Measurements from ENCODE around the gene RPL36.

Gene RPL36

GRCh38 chr19:5690125-5690954 lies at the start of gene RPL36:
RPL36 (plus strand) TSS chr19:5690295; CDS start chr19:5690508, 213 bp downstream.
- DNase-seq, result peak; percentile 81 to 99 (median 93)

GRCh38 chr19:5641171-5641570 lies 48.9 kb upstream of the RPL36 start:
- no peak for DNase-seq

- DNase-seq, result no peak
Measured at GRCh38 chr19:5642204-5642603, 47.9 kb upstream of the RPL36 start.

GRCh38 chr19:5643060-5643459 lies 47.0 kb upstream of the RPL36 start:
- DNase-seq, result no peak

- no peak for DNase-seq
Measured at GRCh38 chr19:5644037-5644436, 46.1 kb upstream of the RPL36 start.

GRCh38 chr19:5645409-5645808 lies 44.7 kb upstream of the RPL36 start:
- DNase-seq, result no peak

GRCh38 chr19:5646703-5647102 lies 43.4 kb upstream of the RPL36 start:
- no peak for DNase-seq

- DNase-seq, result no peak
Measured at GRCh38 chr19:5648464-5648863, 41.6 kb upstream of the RPL36 start.

- DNase-seq, result no peak
Measured at GRCh38 chr19:5651361-5651760, 38.7 kb upstream of the RPL36 start.

GRCh38 chr19:5652261-5652660 lies 37.8 kb upstream of the RPL36 start:
- no peak for DNase-seq

- no peak for DNase-seq
Measured at GRCh38 chr19:5654931-5655330, 35.2 kb upstream of the RPL36 start.

- no peak for DNase-seq
Measured at GRCh38 chr19:5655412-5655811, 34.7 kb upstream of the RPL36 start.

- no peak for DNase-seq
Measured at GRCh38 chr19:5661483-5661882, 28.6 kb upstream of the RPL36 start.

GRCh38 chr19:5663904-5664303 lies 26.2 kb upstream of the RPL36 start:
- no peak for DNase-seq

- no peak for DNase-seq
Measured at GRCh38 chr19:5664515-5664914, 25.6 kb upstream of the RPL36 start.

GRCh38 chr19:5665781-5666513 lies 24.1 kb upstream of the RPL36 start:
- no peak for DNase-seq

- DNase-seq, result no peak
Measured at GRCh38 chr19:5666921-5667610, 23.0 kb upstream of the RPL36 start.

GRCh38 chr19:5667751-5668271 lies 22.3 kb upstream of the RPL36 start:
- no peak for DNase-seq

- no peak for DNase-seq
Measured at GRCh38 chr19:5669212-5669611, 20.9 kb upstream of the RPL36 start.

- no peak for DNase-seq
Measured at GRCh38 chr19:5671600-5671999, 18.5 kb upstream of the RPL36 start.

GRCh38 chr19:5672708-5673459 lies 17.2 kb upstream of the RPL36 start:
- no peak for DNase-seq

Measured in amygdala (tissue), 56 donors.